ENCODE results near the gene DNAJC22.

GRCh38 chr12:49335118-49335954 lies 11.4 kb upstream of the DNAJC22 start:
- TF ChIP-seq CTCF (IDR thresholded peaks at IDR 0.05) (no peak), POLR2A (IDR thresholded peaks at IDR 0.05) (no peak)

All from Peyer's patch (tissue), 4 donors.